Fibroblast of skin of right biceps (primary cell): ENCODE data around the gene PACSIN2.
"Not testable (repeated sequence)": the region's sequence is repeated elsewhere in the genome, so short reads cannot be mapped to it uniquely, and the experiment has no call there.

ENCODE experiments used
- DNase-seq: peaks from one replicate; pipeline ENCODE4 v3.0.0-alpha.2; 2013

PACSIN2 gene

DNA sequence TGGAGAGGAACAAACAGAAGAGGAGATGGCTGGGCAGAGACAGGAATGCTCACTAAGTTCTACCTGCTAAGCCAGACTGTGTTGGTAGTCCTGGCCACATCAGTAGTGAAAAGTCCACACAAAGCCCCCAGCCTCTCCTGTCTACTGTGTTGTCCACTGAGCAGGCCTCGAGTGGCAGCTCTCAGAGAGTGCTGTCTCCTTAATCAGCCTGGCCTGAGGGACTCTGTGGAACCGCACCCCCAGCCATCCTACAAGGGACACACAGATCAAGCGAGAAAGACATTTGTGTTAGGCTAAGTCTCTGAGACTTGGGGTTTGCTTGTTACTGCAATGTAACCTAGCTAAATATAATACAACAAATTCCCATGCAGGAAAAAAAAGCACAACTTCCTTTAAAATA lies 71.0 kb downstream of the PACSIN2 start:
- DNase-seq = no peak

GRCh38 chr22:42942351-42942750 lies 72.6 kb downstream of the PACSIN2 start:
- no peak for DNase-seq

DNA sequence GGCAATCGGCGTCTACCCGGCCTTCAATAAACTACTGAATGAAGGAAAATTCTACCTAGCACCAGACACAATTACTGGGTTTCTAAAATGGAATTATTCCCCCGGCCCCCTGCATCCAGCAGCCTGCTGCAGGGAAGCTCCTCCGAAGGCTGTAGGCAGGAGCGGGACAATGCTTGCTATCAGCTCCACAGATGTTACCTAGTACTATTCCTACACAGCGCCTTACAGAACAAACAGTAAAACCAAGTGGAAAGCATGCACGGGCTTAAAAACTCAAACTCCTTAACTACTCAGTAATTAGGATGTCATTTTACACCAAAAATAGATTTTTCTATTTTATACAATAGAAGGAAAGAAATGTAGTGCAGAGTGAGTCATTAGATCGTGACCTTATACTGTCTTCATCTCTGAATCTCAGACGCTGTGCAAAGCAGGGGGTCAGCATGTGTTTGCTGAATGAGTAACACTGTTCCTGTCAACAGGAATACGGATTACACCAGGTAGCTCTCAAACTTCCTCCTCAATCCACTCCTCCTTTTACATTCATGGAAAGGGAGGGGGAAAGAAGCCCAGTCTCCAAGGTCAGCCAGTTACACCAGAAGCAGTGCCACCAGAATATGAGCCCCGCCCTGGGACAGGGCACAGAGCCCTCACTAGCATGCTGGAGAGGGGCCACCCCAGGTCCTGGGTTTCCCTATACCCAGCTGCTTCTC lies 74.9 kb downstream of the PACSIN2 start:
- peak; percentile 93 for DNase-seq

GRCh38 chr22:42939451-42939881 lies 75.5 kb downstream of the PACSIN2 start:
- peak; percentile 31 for DNase-seq

- DNase-seq = no peak
Observed at GRCh38 chr22:42938976-42939375, 76.0 kb downstream of the PACSIN2 start.

DNA sequence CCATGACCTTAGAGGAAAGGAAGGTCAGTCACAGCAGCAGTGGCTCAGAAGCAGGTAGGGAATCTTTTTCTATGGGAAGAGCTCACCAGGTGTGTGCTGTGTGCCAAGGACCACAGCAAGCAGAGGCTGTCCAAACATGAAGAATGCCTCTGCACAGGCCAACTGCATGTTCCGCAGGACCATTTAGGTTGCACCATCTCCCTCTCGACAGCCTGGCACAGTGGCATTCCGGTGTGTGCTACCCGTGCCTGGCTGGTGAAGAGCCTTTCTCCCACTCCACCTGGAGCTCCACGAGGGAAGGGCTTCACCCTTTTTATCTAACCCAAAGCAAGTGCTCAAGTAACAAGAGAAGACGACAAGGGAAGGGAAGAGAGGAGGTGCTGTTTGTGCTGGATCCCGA lies 76.5 kb downstream of the PACSIN2 start:
- DNase-seq = no peak

DNA sequence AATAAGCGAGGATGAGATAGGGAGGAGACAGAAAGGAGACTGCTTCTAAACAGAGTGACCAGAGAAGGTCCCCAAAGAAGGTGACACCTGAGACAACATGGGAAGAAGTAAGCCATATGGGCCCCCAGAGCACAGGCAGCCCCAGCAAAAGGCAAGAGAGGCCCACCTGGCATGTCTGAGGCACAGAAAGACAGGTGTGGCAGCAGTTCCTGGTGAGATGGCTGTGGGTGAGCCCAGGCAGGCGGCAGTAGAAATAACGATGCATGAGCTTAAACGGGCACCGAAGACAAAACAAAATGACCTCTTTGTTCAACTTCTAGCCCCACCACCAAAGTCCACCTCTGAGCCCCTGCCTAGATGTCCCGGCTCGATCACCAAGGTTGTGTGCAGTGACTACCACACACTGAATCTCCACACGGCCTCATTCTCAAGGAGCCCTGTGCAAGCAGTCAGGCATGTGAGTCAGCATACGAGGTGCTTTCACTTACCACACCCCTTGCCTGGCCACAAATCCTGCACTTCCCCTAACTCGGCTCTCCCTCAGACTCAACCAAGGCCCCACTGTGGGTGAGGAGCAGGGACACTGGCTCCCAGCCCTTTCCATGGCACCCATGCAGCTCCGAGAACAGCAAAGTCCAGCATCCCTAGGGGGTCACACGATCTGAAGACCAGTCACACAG lies 77.6 kb downstream of the PACSIN2 start:
- DNase-seq = peak; percentile 85

DNA sequence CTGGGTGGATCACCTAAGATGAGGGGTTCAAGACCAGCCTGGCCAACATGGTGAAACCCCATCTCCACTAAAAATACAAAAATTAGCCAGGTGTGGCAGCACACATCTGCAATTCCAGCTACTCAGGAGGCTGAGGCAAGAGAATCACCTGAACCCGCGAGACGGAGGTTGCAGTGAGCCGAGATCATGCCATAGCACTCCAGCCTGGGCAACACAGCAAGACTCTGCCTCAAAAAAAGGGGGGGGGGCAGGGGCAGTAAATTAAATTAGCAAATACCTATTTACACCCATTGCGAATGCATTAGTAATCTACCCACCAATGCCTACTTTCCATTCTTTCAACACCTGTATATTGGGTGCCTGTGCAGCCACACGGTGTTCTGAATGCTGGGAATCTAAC lies 78.3 kb downstream of the PACSIN2 start:
- not testable (repeated sequence) for DNase-seq

DNA sequence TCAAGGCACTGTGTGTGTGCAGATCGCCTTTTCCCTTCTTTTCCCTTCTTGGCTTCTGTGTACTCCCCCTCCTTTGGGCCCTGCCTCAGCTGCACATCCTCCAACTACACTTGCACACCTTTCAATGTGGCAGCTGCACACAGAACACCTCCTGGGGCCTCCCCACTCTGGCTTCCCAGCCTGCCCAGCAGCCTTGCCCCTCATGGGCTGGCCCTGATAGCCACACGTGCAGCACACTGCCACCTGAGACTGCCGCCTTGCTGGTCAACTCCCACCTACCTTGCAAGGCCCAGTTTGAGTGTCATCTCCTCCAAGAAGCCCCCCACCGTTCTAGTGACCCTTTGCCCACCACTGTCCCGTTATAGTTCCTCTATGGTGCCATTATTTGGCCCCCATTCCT lies 80.6 kb downstream of the PACSIN2 start:
- DNase-seq = no peak

- peak; percentile 96 for DNase-seq
Observed at GRCh38 chr22:42933485-42934091, 81.4 kb downstream of the PACSIN2 start.

- DNase-seq = peak; percentile 23
Observed at GRCh38 chr22:42932857-42933484, 82.0 kb downstream of the PACSIN2 start.

DNA sequence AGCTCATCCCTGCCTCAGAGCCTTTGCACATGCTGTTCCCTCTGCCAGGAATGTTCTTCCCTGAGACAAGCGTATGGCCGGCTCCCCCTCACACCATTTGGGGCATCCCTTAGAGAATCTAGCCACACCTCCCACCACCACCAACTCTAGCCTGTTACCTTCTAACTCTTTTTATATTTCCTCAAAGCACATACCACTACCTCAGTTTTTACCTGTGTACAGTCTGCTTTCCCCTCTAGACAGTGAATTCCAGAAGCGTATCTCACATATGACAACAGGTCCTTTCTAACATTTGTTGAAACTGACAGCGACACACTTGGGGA lies 82.8 kb downstream of the PACSIN2 start:
- DNase-seq = no peak

DNA sequence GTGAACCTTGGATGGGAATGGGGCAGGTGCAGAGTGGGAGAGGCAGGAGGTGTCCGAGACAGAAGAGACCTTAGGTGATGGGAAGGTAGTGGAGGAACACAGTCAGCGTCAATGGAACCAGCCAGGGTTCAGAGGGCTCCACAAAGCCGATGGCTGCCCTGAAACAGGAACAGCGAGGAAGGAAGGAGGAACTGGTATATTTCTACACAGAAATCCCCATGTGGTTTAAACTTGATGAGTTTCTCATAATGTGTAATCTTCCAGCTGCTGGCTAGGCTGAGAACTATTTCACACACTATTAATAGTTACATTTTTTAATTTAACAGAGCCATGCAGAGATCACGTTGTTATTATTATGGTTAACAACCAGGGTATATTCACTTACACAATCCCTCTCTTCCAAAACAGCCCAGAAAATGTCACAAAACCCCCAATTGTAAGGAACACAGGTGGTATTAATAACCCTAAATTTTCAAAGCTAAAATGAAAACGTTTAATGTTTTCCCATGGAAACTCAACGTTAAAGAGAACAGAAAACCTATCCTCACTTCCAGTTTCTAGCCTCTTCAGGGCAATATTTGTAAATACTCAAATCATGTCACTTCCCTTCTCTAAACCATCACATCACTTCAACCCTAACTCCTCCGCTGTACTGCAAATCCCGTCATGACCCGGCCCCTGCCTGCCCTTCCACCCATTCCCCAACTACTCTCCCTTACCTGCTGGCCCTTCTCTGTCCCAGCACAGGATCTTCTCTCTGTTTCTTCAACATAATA lies 83.3 kb downstream of the PACSIN2 start:
- DNase-seq = peak; percentile 62

- DNase-seq = peak; percentile 69
Observed at GRCh38 chr22:42930810-42931420, 84.0 kb downstream of the PACSIN2 start.

- no peak for DNase-seq
Observed at GRCh38 chr22:42929838-42930155, 85.2 kb downstream of the PACSIN2 start.

GRCh38 chr22:42928969-42929837 lies 85.7 kb downstream of the PACSIN2 start:
- no peak for DNase-seq

- DNase-seq = no peak
Observed at GRCh38 chr22:42927966-42928365, 87.0 kb downstream of the PACSIN2 start.

DNA sequence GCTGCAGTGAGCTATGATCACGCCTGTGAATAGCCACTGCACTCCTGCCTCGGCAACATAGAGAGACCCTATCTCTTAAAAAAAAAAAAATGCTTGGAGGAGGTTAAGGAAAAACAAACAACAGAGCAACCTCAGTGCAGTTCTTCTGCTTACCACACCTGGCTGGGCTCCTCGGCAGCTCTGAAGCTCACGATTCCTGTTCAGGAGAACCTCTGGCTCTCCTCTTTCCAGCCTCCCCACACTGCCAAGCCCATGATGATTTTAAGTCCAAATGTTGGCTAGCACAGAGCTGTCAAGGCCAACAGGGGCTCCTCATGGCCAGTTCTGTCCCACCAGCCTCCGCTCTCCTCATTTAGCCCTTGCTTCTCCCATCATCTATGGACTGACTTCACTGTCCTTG lies 88.2 kb downstream of the PACSIN2 start:
- DNase-seq = no peak

GRCh38 chr22:42926104-42926503 lies 88.8 kb downstream of the PACSIN2 start:
- no peak for DNase-seq

DNA sequence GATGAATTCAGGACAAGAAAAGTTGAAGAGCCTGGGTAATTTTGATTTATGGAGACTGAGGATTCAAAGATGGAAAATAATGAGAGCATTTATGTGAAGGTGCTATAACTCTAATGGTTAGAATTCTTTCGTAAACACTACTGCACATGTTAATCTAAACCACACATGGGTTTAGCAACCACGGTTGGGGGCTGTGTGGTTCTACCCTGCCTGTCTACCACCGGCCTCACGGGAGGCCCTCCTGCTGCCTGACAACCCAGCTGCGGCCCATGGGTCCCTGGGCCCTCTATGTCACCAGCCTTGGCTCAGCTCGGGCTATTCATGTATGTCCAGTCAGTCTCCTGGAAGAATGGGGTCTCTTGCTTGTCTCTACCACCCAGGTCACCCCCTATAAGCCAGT lies 89.4 kb downstream of the PACSIN2 start:
- no peak for DNase-seq

DNA sequence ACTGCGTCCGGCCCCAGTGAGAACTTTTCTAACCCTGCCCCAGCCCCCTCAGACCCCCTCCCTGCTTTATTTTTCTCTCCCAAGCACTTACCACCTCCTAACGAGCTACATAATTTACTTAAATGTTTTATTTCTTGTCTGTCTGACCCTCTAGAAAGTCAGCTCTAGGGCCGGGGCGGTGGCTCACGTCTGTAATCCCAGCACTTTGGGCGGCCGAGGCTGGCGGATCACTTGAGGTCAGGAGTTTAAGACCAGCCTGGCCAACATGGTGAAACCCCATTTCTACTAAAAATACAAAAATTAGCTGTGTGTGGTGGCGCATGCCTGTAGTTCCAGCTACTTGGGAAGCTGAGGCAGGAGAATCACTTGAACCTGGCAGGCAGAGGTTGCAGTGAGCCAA lies 89.9 kb downstream of the PACSIN2 start:
- not testable (repeated sequence) for DNase-seq

DNA sequence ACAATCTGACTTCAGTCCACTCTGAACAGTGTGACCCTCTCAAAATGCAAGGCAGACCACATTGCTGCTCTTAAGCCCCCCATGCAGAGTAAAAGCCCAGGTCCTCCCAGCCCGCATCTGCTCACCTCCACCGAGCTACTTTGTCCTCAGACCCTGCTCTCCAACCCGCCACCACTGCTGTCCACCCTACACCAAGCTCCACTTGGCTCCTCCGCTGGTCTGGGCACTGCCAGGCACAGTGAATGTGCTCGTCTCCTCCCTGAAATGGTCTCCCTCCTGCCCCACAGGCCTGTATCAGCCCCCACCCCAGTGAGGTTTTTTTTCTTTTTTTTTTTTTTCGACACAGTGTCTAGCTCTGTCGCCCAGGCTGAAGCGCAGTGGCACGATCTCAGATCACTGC lies 90.5 kb downstream of the PACSIN2 start:
- DNase-seq = no peak
